Activated CD4-positive, alpha-beta T cell treated with anti-CD3 and anti-CD28 coated beads, Interleukin-2, amount 10 ng/mL, durations not matched to agents 24 days and 14 days (primary cell): ENCODE measurements around the gene SLC9A6. TPM values are rescaled to one million over a fixed set of nuclear protein-coding genes. Genes with fewer than 3 reads are reported as not detected.

ENCODE experiments used
- total RNA-seq: library from RNA; stranded (reverse); gene quantifications from 2 replicates; pipeline ENCODE4 v1.2.3, GENCODE V29; 2022

Gene SLC9A6
- total RNA-seq, 1 donor from 2014 or later: 12.4 TPM

Other genes starting within 250 kb of the SLC9A6 start
- not detected in 2 replicates for gene CT45A3, start 217.2 kb upstream of the SLC9A6 start, total RNA-seq
- not detected in 2 replicates for gene CT45A5, start 199.9 kb upstream of the SLC9A6 start, total RNA-seq
- gene CT45A6, start 182.6 kb upstream of the SLC9A6 start, total RNA-seq: not detected in 2 replicates
- not detected in 2 replicates for gene CT45A2, start 165.4 kb upstream of the SLC9A6 start, total RNA-seq
- gene CT45A7, start 148.2 kb upstream of the SLC9A6 start, total RNA-seq: not detected in 2 replicates
- not detected in 2 replicates for gene CT45A8, start 130.9 kb upstream of the SLC9A6 start, total RNA-seq
- not detected in 2 replicates for gene CT45A9, start 113.6 kb upstream of the SLC9A6 start, total RNA-seq
- not detected in 2 replicates for gene CT45A10, start 92.0 kb upstream of the SLC9A6 start, total RNA-seq
- not detected in 2 replicates for gene SAGE1, start 91.7 kb upstream of the SLC9A6 start, total RNA-seq
- 27.1 and 27.4 TPM in 2 replicates for gene MMGT1, start 11.4 kb upstream of the SLC9A6 start, total RNA-seq
- gene FHL1, start 162.1 kb downstream of the SLC9A6 start, total RNA-seq: 14.0 and 15.2 TPM in 2 replicates